Thoracic aorta (tissue), 2 donors: ENCODE measurements around the gene PRLH. TPM values are rescaled to one million over a fixed set of nuclear protein-coding genes. Genes with fewer than 3 reads are reported as not detected.

ENCODE experiments used
- ATAC-seq: fragments of 150-250 bp; one replicate; pipeline ENCODE4 v1.8.0; 2017; ENCODE audit warnings: low read depth; ENCODE audit not compliant: insufficient number of reproducible peaks, low FRiP score
- DNase-seq: peaks from one replicate; pipeline ENCODE4 v3.0.0-alpha.2; 2020; ENCODE audit warnings: low spot score
- H3K27ac ChIP-seq, 2 donors: fragments of 200-600 bp; sonication (generic); 1 replicate in 1 of 2; 2 replicates in 1 of 2; pipeline ENCODE4 v1.5.1; 2016; ENCODE audit warnings: mild to moderate bottlenecking in 2 of 2, moderate library complexity in 2 of 2
- H3K27me3 ChIP-seq: fragments of 200-600 bp; sonication (generic); replicated peaks from 2 replicates; pipeline ENCODE4 v1.6.0; 2016; ENCODE audit warnings: mild to moderate bottlenecking; ENCODE audit not compliant: insufficient read depth
- H3K36me3 ChIP-seq: fragments of 200-600 bp; sonication (generic); one replicate; pipeline ENCODE4 v1.5.1; 2016
- H3K4me1 ChIP-seq, 2 donors: fragments of 200-600 bp; sonication (generic); 1 replicate in 1 of 2; 2 replicates in 1 of 2; pipeline versions ENCODE4 v1.5.1 to v1.6.0; 2016; ENCODE audit warnings: low read depth in 2 of 2, mild to moderate bottlenecking in 1 of 2; ENCODE audit not compliant: control insufficient read depth in 1 of 2
- H3K4me3 ChIP-seq: fragments of 200-600 bp; sonication (generic); 2 replicates; pipeline ENCODE4 v1.5.1; 2016; ENCODE audit warnings: mild to moderate bottlenecking
- H3K9me3 ChIP-seq: fragments of 200-600 bp; sonication (generic); 2 replicates; pipeline ENCODE4 v1.5.1; 2016
- CTCF ChIP-seq: fragments of 200-600 bp; sonication (generic); IDR thresholded peaks from one replicate; pipeline ENCODE4 v1.5.1; 2019; ENCODE audit warnings: antibody characterized with exemption
- total RNA-seq, 2 donors: library from RNA; depleted of rRNA; stranded (reverse); fragments of >200 nt; gene quantifications; one replicate each; pipeline versions ENCODE4 v1.1.0 to v1.2.3, GENCODE V29; 2016

PRLH gene
- total RNA-seq, 2 donors from 2014 or later: not detected

DNA sequence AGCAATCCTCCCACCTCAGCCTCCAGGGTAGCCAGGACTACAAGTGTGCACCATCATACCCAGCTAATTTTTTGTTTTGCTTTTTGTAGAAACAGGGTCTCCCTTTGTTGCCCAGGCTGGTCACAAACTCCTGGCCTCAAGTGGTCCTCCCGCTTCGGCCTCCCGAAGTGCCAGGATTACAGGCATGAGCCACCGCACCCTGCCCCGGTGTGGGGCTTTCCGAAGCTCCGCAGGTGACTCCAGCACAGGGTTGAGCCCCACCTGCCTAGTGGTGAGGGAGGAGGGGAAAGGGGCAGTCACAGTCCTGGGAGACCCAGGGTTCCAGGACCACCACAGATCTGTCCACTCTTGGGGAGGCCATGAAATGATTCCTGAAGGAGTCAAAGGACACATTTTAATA, 5.2 kb downstream of the PRLH start:
- H3K4me3 ChIP-seq: no peak overlapping the region
- no peaks in the 10 kb centered on the region for H3K9me3 ChIP-seq
- TF ChIP-seq CTCF: no peak
- H3K27me3 ChIP-seq: no peaks in the 10 kb centered on the region
- H3K27ac ChIP-seq: no peak overlapping the region
- no peak for DNase-seq
- ATAC-seq: no peak
- no peaks in the 10 kb centered on the region for H3K36me3 ChIP-seq
- peaks cover 0 to 21% of the 10 kb centered on the region in 2 donors for H3K4me1 ChIP-seq

DNA sequence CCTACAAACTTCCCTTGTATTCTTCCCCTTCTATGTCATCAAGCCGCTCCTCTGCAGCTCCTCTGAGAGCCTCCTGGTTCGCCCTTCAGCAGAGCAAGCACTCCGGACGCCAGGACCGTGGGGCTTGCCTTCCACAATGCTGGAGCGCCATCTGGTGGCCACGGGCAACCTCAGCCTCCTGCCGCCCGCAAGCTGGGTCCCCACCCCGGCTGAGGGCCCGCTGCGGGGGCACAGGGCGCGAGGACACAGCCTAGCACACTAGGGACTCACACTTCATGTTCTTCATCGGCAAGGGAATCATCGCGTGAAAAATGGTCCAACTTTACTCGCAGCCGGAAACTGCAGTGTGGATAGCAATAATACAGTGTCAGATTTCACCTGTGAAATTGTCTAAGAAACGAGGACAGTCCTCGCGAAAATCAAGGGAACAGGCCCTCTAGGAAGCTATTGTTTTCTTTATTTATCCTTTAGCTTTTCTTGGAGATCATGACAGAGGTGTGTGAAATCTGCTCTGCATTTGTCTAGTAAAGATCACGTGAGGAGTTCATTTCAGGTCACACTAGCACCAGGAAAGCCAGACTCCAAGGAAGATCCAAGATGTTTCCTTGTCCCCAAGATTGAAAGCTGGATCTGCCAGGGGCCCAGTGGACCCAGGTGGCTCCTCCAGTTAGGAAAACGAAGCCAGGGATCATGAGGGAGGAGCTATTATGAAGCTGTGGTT, 5.8 kb downstream of the PRLH start:
- no peak overlapping the region for H3K27ac ChIP-seq
- H3K9me3 ChIP-seq: no peaks in the 10 kb centered on the region
- H3K27me3 ChIP-seq: no peaks in the 10 kb centered on the region
- peaks cover 0 to 21% of the 10 kb centered on the region in 2 donors for H3K4me1 ChIP-seq
- TF ChIP-seq CTCF: peak; percentile 98
- ATAC-seq: peak; percentile 59
- H3K36me3 ChIP-seq: no peaks in the 10 kb centered on the region
- H3K4me3 ChIP-seq: no peak overlapping the region
- DNase-seq: peak; percentile 58

GRCh38 chr2:237572742-237573101, 6.3 kb downstream of the PRLH start:
- ATAC-seq: no peak
- TF ChIP-seq CTCF: no peak
- no peak for DNase-seq

GRCh38 chr2:237573721-237574415, 7.5 kb downstream of the PRLH start:
- no peak for TF ChIP-seq CTCF
- peaks cover 0 to 21% of the 10 kb centered on the region in 2 donors for H3K4me1 ChIP-seq
- H3K36me3 ChIP-seq: no peaks in the 10 kb centered on the region
- no peaks in the 10 kb centered on the region for H3K9me3 ChIP-seq
- H3K27me3 ChIP-seq: no peaks in the 10 kb centered on the region
- ATAC-seq: no peak
- DNase-seq: no peak
- H3K27ac ChIP-seq: no peak overlapping the region
- no peak overlapping the region for H3K4me3 ChIP-seq

More at GRCh38 chr2:237572742-237573101, 6.3 kb downstream of the PRLH start:
- no peaks in the 10 kb centered on the region for H3K36me3 ChIP-seq
- H3K9me3 ChIP-seq: no peaks in the 10 kb centered on the region
- no peak overlapping the region for H3K27ac ChIP-seq
- no peaks in the 10 kb centered on the region for H3K27me3 ChIP-seq
- H3K4me3 ChIP-seq: no peak overlapping the region
- peaks cover 0 to 21% of the 10 kb centered on the region in 2 donors for H3K4me1 ChIP-seq

DNA sequence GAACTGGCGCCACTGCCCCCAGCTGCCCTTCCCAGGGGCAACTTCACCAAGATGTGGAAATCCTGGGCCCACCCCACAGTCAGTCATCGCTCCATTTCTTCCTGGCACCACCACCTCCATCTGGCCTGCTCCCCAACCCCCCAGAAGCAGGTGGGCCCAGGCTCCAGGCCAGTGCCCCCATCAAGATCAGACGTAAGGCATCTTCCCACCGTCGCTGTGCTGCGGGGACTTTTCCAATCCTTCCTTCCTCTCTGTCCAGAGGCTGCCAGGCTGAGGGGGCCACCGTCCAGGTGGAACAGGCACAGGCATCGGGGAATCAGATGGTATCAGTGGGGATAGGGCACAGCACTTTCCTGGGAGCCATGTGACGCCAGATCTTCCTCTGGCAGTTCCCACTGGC, 8.1 kb downstream of the PRLH start:
- Histone ChIP-seq H3K4me3 (no peak overlapping the region), H3K4me1 (peaks cover 0 to 21% of the 10 kb centered on the region in 2 donors), H3K9me3 (no peaks in the 10 kb centered on the region), H3K27ac (no peak overlapping the region), H3K27me3 (no peaks in the 10 kb centered on the region), H3K36me3 (no peaks in the 10 kb centered on the region)
- no peak for ATAC-seq
- TF ChIP-seq CTCF: no peak
- no peak for DNase-seq
